IMR-90 (cell line): ENCODE results near the gene HBM. TPM values are rescaled to one million over a fixed set of nuclear protein-coding genes. Genes with fewer than 3 reads are reported as not detected.

Source experiments
- ATAC-seq: fragments of 200-7000 bp; cut with Tn5 transposase; 2 replicates; pipeline ENCODE4 v1.9.1; 2020; ENCODE audit warnings: low read depth, mild to moderate bottlenecking, moderate library complexity
- BruUV-seq: library from RNA; stranded (reverse); fragments of 400-500 nt; replicated peaks from 2 replicates; lab custom pipeline; 2021; lab: Mats Ljungman, UMichigan
- CTCF ChIA-PET: fragments of 300-600 bp; formaldehyde crosslinking; extraction: SDS; loops from one replicate; lab custom pipeline; 2021; ENCODE audit warnings: antibody characterized with exemption; lab: Yijun Ruan, JAX
- POLR2A ChIA-PET: fragments of 300-600 bp; sonication (Branson Sonifier 250); formaldehyde crosslinking; loops from one replicate; lab custom pipeline; 2022; ENCODE audit warnings: antibody characterized with exemption; ENCODE audit not compliant: unreplicated experiment; lab: Charles Lee
- DNase-seq: peaks from one replicate; pipeline ENCODE4 v3.0.0; 2013
- H2AFZ ChIP-seq: replicated peaks from 2 replicates; pipeline ENCODE3; 2013; ENCODE audit warnings: low read length, mild to moderate bottlenecking; ENCODE audit not compliant: poor library complexity
- H2AK5ac ChIP-seq: 2 replicates; pipeline ENCODE4 v1.6.1; 2013; ENCODE audit warnings: low read depth, low read length, inconsistent platforms
- H2AK9ac ChIP-seq: replicated peaks from 2 replicates; pipeline ENCODE3; 2013; ENCODE audit warnings: mild to moderate bottlenecking, low read depth, low read length, moderate library complexity; ENCODE audit not compliant: poor library complexity
- H2BK120ac ChIP-seq: 2 replicates; pipeline ENCODE4 v1.6.1; 2013; ENCODE audit warnings: low read depth, low read length, inconsistent platforms
- H2BK15ac ChIP-seq: 3 replicates; pipeline ENCODE4 v1.6.1; 2013; ENCODE audit warnings: low read depth, low read length, inconsistent platforms
- H2BK20ac ChIP-seq: 2 replicates; pipeline ENCODE4 v1.6.1; 2013; ENCODE audit warnings: low read depth, mild to moderate bottlenecking, inconsistent platforms, low read length, moderate library complexity
- H2BK5ac ChIP-seq: 2 replicates; pipeline ENCODE4 v1.6.1; 2013; ENCODE audit warnings: mild to moderate bottlenecking, low read depth, low read length, inconsistent platforms; ENCODE audit not compliant: poor library complexity, severe bottlenecking
- H3K14ac ChIP-seq: replicated peaks from 2 replicates; pipeline ENCODE4 v1.6.1; 2013; ENCODE audit warnings: low read depth, low read length, inconsistent platforms
- H3K18ac ChIP-seq: 2 replicates; pipeline ENCODE4 v1.6.1; 2013; ENCODE audit warnings: low read depth, low read length, control low read depth
- H3K23ac ChIP-seq: 2 replicates; pipeline ENCODE4 v1.6.1; 2013; ENCODE audit warnings: low read depth, low read length, inconsistent platforms
- H3K27ac ChIP-seq: 2 replicates; pipeline ENCODE4 v1.5.1; 2013; ENCODE audit warnings: mild to moderate bottlenecking, control low read depth, low read length; ENCODE audit not compliant: insufficient read depth
- H3K27me3 ChIP-seq: 2 replicates; pipeline ENCODE4 v1.6.1; 2013; ENCODE audit warnings: low read length; ENCODE audit not compliant: control insufficient read depth, insufficient read depth
- H3K36me3 ChIP-seq: 2 replicates; pipeline ENCODE4 v1.6.1; 2013; ENCODE audit warnings: low read length, mixed read lengths; ENCODE audit not compliant: control insufficient read depth, insufficient read depth
- H3K4ac ChIP-seq: 2 replicates; pipeline ENCODE4 v1.6.1; 2013; ENCODE audit warnings: low read depth, low read length, inconsistent platforms
- H3K4me1 ChIP-seq: 2 replicates; pipeline ENCODE4 v1.6.1; 2013; ENCODE audit warnings: low read length, mixed read lengths; ENCODE audit not compliant: control insufficient read depth, insufficient read depth
- H3K4me2 ChIP-seq: 2 replicates; pipeline ENCODE4 v1.6.1; 2013; ENCODE audit warnings: low read depth, mild to moderate bottlenecking, control low read depth, low read length, moderate library complexity
- H3K4me3 ChIP-seq: 2 replicates; pipeline ENCODE4 v1.5.1; 2013; ENCODE audit warnings: low read depth, mild to moderate bottlenecking, control low read depth, low read length, moderate library complexity; ENCODE audit not compliant: insufficient read depth
- H3K56ac ChIP-seq: 2 replicates; pipeline ENCODE4 v1.6.1; 2013; ENCODE audit warnings: low read length, inconsistent platforms; ENCODE audit not compliant: insufficient read depth; ENCODE audit errors: extremely low read depth
- H3K79me1 ChIP-seq, 2 experiments: 2 replicates each; pipeline ENCODE4 v1.6.1; 2013; ENCODE audit warnings: low read length in 2 of 2, inconsistent platforms in 1 of 2, low read depth in 1 of 2
- H3K9ac ChIP-seq: 2 replicates; pipeline ENCODE4 v1.6.1; 2013; ENCODE audit warnings: low read depth, low read length, control low read depth
- H3K9me1 ChIP-seq: 2 replicates; pipeline ENCODE4 v1.6.1; 2013; ENCODE audit warnings: low read length, inconsistent platforms; ENCODE audit not compliant: insufficient read depth
- H3K9me3 ChIP-seq: 2 replicates; pipeline ENCODE4 v1.6.1; 2013; ENCODE audit warnings: low read length; ENCODE audit not compliant: control insufficient read depth, insufficient read depth
- H4K20me1 ChIP-seq: 2 replicates; pipeline ENCODE4 v1.6.1; 2013; ENCODE audit warnings: low read length, inconsistent platforms; ENCODE audit not compliant: insufficient read depth
- H4K5ac ChIP-seq: 2 replicates; pipeline ENCODE4 v1.6.1; 2013; ENCODE audit warnings: mild to moderate bottlenecking, low read depth, low read length, control low read depth
- H4K8ac ChIP-seq, 2 experiments: 2 replicates each; pipeline ENCODE4 v1.6.1; 2013; ENCODE audit warnings: low read depth in 2 of 2, low read length in 2 of 2, control low read depth in 1 of 2, inconsistent platforms in 1 of 2
- H4K91ac ChIP-seq: 2 replicates; pipeline ENCODE4 v1.6.1; 2013; ENCODE audit warnings: low read depth, low read length, inconsistent platforms; ENCODE audit not compliant: insufficient read depth
- BHLHE40 ChIP-seq: fragments of 150-350 bp; IDR thresholded peaks from 2 replicates; pipeline ENCODE4 v1.6.1; 2016; ENCODE audit warnings: mild to moderate bottlenecking, low read depth, low read length
- MXI1 ChIP-seq: IDR thresholded peaks from 2 replicates; pipeline ENCODE4 v1.6.1; 2012; ENCODE audit warnings: low read depth, mild to moderate bottlenecking, low read length, moderate library complexity, borderline replicate concordance
- POLR2A ChIP-seq: IDR thresholded peaks from 2 replicates; pipeline ENCODE4 v1.6.1; 2012; ENCODE audit warnings: mild to moderate bottlenecking, low read depth, low read length
- RCOR1 ChIP-seq: IDR thresholded peaks from 2 replicates; pipeline ENCODE4 v1.6.1; 2012; ENCODE audit warnings: mild to moderate bottlenecking, low read length, improper control_type of control experiment; ENCODE audit not compliant: insufficient replicate concordance
- WGBS, 2 experiments: methylation state at CpG; one replicate each; pipeline versions ENCODE4 v1.1.5 to v1.1.7; 2013; ENCODE audit warnings: missing lambda C conversion rate in 2 of 2; ENCODE audit not compliant: insufficient read length in 1 of 2; ENCODE audit errors: extremely low coverage in 2 of 2; 5-methylcytosine and 5-hydroxymethylcytosine counted together
- dilution Hi-C: fragments of 300-500 bp; cut with HindIII; formaldehyde crosslinking; loops from one replicate; pipeline ENCODE4 v1.14.3; 2018; ENCODE audit warnings: low sequenced_read_pairs; ENCODE audit not compliant: unreplicated experiment
- in situ Hi-C: fragments of 300-500 bp; cut with MboI; formaldehyde crosslinking; loops from 3 replicates; pipeline ENCODE4 v1.14.3; 2019; ENCODE audit warnings: low sequenced_read_pairs, inconsistent platforms, mixed read lengths
- intact Hi-C: fragments of 100-400 bp; cut with micrococcal nuclease; formaldehyde crosslinking; loops from 2 replicates; pipeline ENCODE4 v1.10.0; 2022
- microRNA-seq, 2 experiments: library from miRNA; stranded (forward) in 1 of 2; unstranded in 1 of 2; fragments of 10-50 nt in 1 of 2; fragments of <30 nt in 1 of 2; gene quantifications in 1 of 2; microRNA quantifications in 1 of 2; one replicate each; pipeline versions ENCODE3 to v1.1.0; 2013 to 2020; ENCODE audit not compliant: insufficient read depth in 1 of 2, insufficient read length in 1 of 2, unreplicated experiment in 1 of 2
- polyA plus RNA-seq, 3 experiments: library from polyadenylated mRNA; depleted of rRNA; stranded (reverse); fragments of >200 nt; gene quantifications; 2 replicates each; pipeline ENCODE4 v1.2.3, GENCODE V29; 2012; ENCODE audit warnings: low replicate concordance in 1 of 3
- small RNA-seq, 5 experiments: library from RNA; depleted of rRNA; stranded (forward); fragments of <200 nt; gene quantifications; one replicate each; pipeline ENCODE3, GENCODE V24; 2012
- total RNA-seq: library from RNA; depleted of rRNA; stranded (reverse); fragments of >200 nt; gene quantifications from 2 replicates; pipeline ENCODE4 v1.2.3, GENCODE V29; 2012; rRNA removed

HBM gene
- total and polyA plus RNA-seq, 2 of the 4 experiments (the other 2 are of a cell fraction): not detected

GRCh38 chr16:212999-213398, 47.2 kb downstream of the HBM start:
- Histone ChIP-seq H3K18ac (no peak overlapping the region), H2BK5ac (no peak overlapping the region), H2AK9ac (no peak overlapping the region), H4K8ac (no peak overlapping the region), H2BK120ac (no peak overlapping the region), H3K9ac (no peak overlapping the region), H4K20me1 (peaks cover 80% of the 10 kb centered on the region), H2BK20ac (no peak overlapping the region), H3K9me1 (peaks cover 3% of the 10 kb centered on the region; the same call in 1 of the 2 replicates), H2AFZ (no peak overlapping the region), H2AK5ac (no peak overlapping the region), H3K4me1 (no peaks in the 10 kb centered on the region), H3K27ac (no peak overlapping the region), H3K9me3 (no peaks in the 10 kb centered on the region), H3K56ac (no peak overlapping the region), H3K4me2 (no peak overlapping the region), H3K79me1 (peaks cover 29 to 77% of the 10 kb centered on the region in 2 experiments), H3K23ac (no peak overlapping the region), H3K27me3 (no peaks in the 10 kb centered on the region), H2BK15ac (no peak overlapping the region), H4K5ac (no peak overlapping the region), H4K91ac (no peak overlapping the region), H3K14ac (no peak overlapping the region), H3K4me3 (no peak overlapping the region), H3K36me3 (peaks cover 53% of the 10 kb centered on the region), H3K4ac (no peak overlapping the region)
- dilution Hi-C loops (no loop called here), intact Hi-C loops (no loop called here), in situ Hi-C loops (no loop called here)
- CTCF ChIA-PET: interaction anchor here (0.5 to 0.6 kb wide), 2 partner anchors 39 to 82 kb away, joined by 4 to 6 read pairs; no protein-coding TSS in a partner anchor
- POLR2A ChIA-PET: no interaction called here
- DNase-seq (peak; percentile 16), ATAC-seq (peak; percentile 27; the same call in 1 of the 2 replicates)
- BruUV-seq: no TSS peak
- TF ChIP-seq BHLHE40 (no peak), MXI1 (no peak), RCOR1 (no peak), POLR2A (no peak)
- no CpG with 5 or more reads among the region's 3 CpGs for WGBS, 2 experiments

Small RNA genes lying within 50 kb of the gene (microRNA-seq; reads per million reads assigned to microRNA genes)
- gene RF00019 (ENCODE audit: insufficient read depth, insufficient read length): not detected

Small RNA genes lying within 50 kb of the gene (small RNA-seq; reads per million reads assigned to genes)
- 0 reads per million in 5 experiments for gene RF00019

Other genes with a start within 250 kb of the HBM start
- 9.0 and 10.6 TPM in 2 replicates for gene POLR3K, start 112.4 kb upstream of the HBM start, total RNA-seq
- gene POLR3K, start 112.4 kb upstream of the HBM start, polyA plus RNA-seq (2012; rRNA removed): 39.1 and 39.5 TPM in 2 replicates
- gene SNRNP25, start 112.2 kb upstream of the HBM start, total RNA-seq: 63.3 and 88.0 TPM in 2 replicates
- gene SNRNP25, start 112.2 kb upstream of the HBM start, polyA plus RNA-seq (2012; rRNA removed): 67.2 and 73.7 TPM in 2 replicates
- 11.1 and 13.8 TPM in 2 replicates for gene RHBDF1, start 93.3 kb upstream of the HBM start, total RNA-seq
- gene RHBDF1, start 93.3 kb upstream of the HBM start, polyA plus RNA-seq (2012; rRNA removed): 86.6 and 92.3 TPM in 2 replicates
- 66.7 and 74.2 TPM in 2 replicates for gene MPG, start 87.8 kb upstream of the HBM start, total RNA-seq
- 135 and 155 TPM in 2 replicates for gene MPG, start 87.8 kb upstream of the HBM start, polyA plus RNA-seq (2012; rRNA removed)
- 3.9 and 5.7 TPM in 2 replicates for gene NPRL3, start 27.3 kb upstream of the HBM start, total RNA-seq
- 42.4 and 44.0 TPM in 2 replicates for gene NPRL3, start 27.3 kb upstream of the HBM start, polyA plus RNA-seq (2012; rRNA removed)
- gene HBZ, start 13.3 kb upstream of the HBM start, total RNA-seq: not detected in 2 replicates
- not detected in 2 replicates for gene HBZ, start 13.3 kb upstream of the HBM start, polyA plus RNA-seq (2012; rRNA removed)
- gene HBA2, start 6.9 kb downstream of the HBM start, total RNA-seq: not detected in 2 replicates
- gene HBA2, start 6.9 kb downstream of the HBM start, polyA plus RNA-seq (2012; rRNA removed): not detected in 2 replicates
- gene HBA1, start 10.7 kb downstream of the HBM start, total RNA-seq: not detected in 2 replicates
- 0.21 TPM in 1 of 2 replicates, not detected in the other for gene HBA1, start 10.7 kb downstream of the HBM start, polyA plus RNA-seq (2012; rRNA removed)
- not detected in 2 replicates for gene HBQ1, start 14.5 kb downstream of the HBM start, total RNA-seq
- 0.92 and 1.7 TPM in 2 replicates for gene HBQ1, start 14.5 kb downstream of the HBM start, polyA plus RNA-seq (2012; rRNA removed)
- 21.5 and 33.3 TPM in 2 replicates for gene LUC7L, start 63.5 kb downstream of the HBM start, total RNA-seq
- gene LUC7L, start 63.5 kb downstream of the HBM start, polyA plus RNA-seq (2012; rRNA removed): 52.8 and 55.6 TPM in 2 replicates
- 27.5 and 30.3 TPM in 2 replicates for gene FAM234A, start 68.8 kb downstream of the HBM start, total RNA-seq
- 60.5 and 64.2 TPM in 2 replicates for gene FAM234A, start 68.8 kb downstream of the HBM start, polyA plus RNA-seq (2012; rRNA removed)
- gene RGS11, start 110.0 kb downstream of the HBM start, total RNA-seq: under 0.01 TPM in 2 replicates
- gene RGS11, start 110.0 kb downstream of the HBM start, polyA plus RNA-seq (2012; rRNA removed): 0.48 and 0.49 TPM in 2 replicates
- 0.36 TPM in 1 of 2 replicates, not detected in the other for gene ARHGDIG, start 114.6 kb downstream of the HBM start, total RNA-seq
- 0.16 and 0.24 TPM in 2 replicates for gene ARHGDIG, start 114.6 kb downstream of the HBM start, polyA plus RNA-seq (2012; rRNA removed)
- 0.28 TPM in 1 of 2 replicates, not detected in the other for gene PDIA2, start 117.2 kb downstream of the HBM start, total RNA-seq
- gene PDIA2, start 117.2 kb downstream of the HBM start, polyA plus RNA-seq (2012; rRNA removed): 0.17 and 0.32 TPM in 2 replicates
- 10.9 and 11.9 TPM in 2 replicates for gene AXIN1, start 186.7 kb downstream of the HBM start, total RNA-seq
- 14.2 and 15.1 TPM in 2 replicates for gene AXIN1, start 186.7 kb downstream of the HBM start, polyA plus RNA-seq (2012; rRNA removed)
- gene MRPL28, start 204.6 kb downstream of the HBM start, total RNA-seq: 104 and 106 TPM in 2 replicates
- 181 and 255 TPM in 2 replicates for gene MRPL28, start 204.6 kb downstream of the HBM start, polyA plus RNA-seq (2012; rRNA removed)
- gene PGAP6, start 216.0 kb downstream of the HBM start, total RNA-seq: 49.1 and 56.1 TPM in 2 replicates
- 124 and 125 TPM in 2 replicates for gene PGAP6, start 216.0 kb downstream of the HBM start, polyA plus RNA-seq (2012; rRNA removed)
- gene NME4, start 231.2 kb downstream of the HBM start, total RNA-seq: 123 and 124 TPM in 2 replicates
- 288 and 406 TPM in 2 replicates for gene NME4, start 231.2 kb downstream of the HBM start, polyA plus RNA-seq (2012; rRNA removed)
- 3.9 TPM in 2 replicates for gene DECR2, start 235.9 kb downstream of the HBM start, total RNA-seq
- gene DECR2, start 235.9 kb downstream of the HBM start, polyA plus RNA-seq (2012; rRNA removed): 26.7 and 29.6 TPM in 2 replicates